Uterus (tissue), 4 donors: Measurements from ENCODE around the gene EIF3L. TPM values are rescaled to one million over a fixed set of nuclear protein-coding genes. Genes with fewer than 3 reads are reported as not detected.
A peak's percentile ranks its signal among the peaks of the same experiment; 100 is the strongest.

Experiments
- DNase-seq, 2 donors: peaks; one replicate each; pipeline ENCODE4 v3.0.0-alpha.2; 2019 to 2020
- H3K27ac ChIP-seq, 2 donors: fragments of 200-600 bp; sonication (generic); 1 replicate in 1 of 2; 2 replicates in 1 of 2; pipeline ENCODE4 v1.5.1; 2016 to 2018
- H3K27me3 ChIP-seq, 2 donors: fragments of 200-600 bp; sonication (generic); one replicate each; pipeline ENCODE4 v1.5.1; 2018 to 2019; ENCODE audit warnings: control low read depth in 1 of 2
- H3K36me3 ChIP-seq, 2 donors: fragments of 200-600 bp; sonication (generic); one replicate each; pipeline ENCODE4 v1.5.1; 2019; ENCODE audit warnings: control low read depth in 1 of 2
- H3K4me1 ChIP-seq, 2 donors: fragments of 200-600 bp; sonication (generic); one replicate each; pipeline ENCODE4 v1.5.1; 2018 to 2019; ENCODE audit warnings: control low read depth in 1 of 2
- H3K4me3 ChIP-seq, 2 donors: fragments of 200-600 bp; sonication (generic); 1 replicate in 1 of 2; 2 replicates in 1 of 2; pipeline ENCODE4 v1.5.1; 2018 to 2019; ENCODE audit warnings: mild to moderate bottlenecking in 1 of 2
- H3K9me3 ChIP-seq, 2 donors: fragments of 200-600 bp; sonication (generic); one replicate each; pipeline ENCODE4 v1.5.1; 2019; ENCODE audit warnings: control low read depth in 1 of 2
- CTCF ChIP-seq, 4 experiments: fragments of 200-600 bp in 2 of 4; fragments of 450-650 bp in 2 of 4; sonication (generic) in 2 of 4; IDR thresholded peaks; one replicate each; pipeline ENCODE4 v1.5.1; 2016 to 2019; ENCODE audit warnings: antibody characterized with exemption in 4 of 4, mild to moderate bottlenecking in 2 of 4, moderate library complexity in 1 of 4
- POLR2A ChIP-seq, 2 donors: fragments of 450-650 bp; IDR thresholded peaks; one replicate each; pipeline ENCODE4 v1.6.1; 2016; ENCODE audit warnings: antibody characterized with exemption in 2 of 2, mild to moderate bottlenecking in 1 of 2, moderate library complexity in 1 of 2
- intact Hi-C: fragments of 100-400 bp; cut with DNase I; formaldehyde crosslinking; loops from one replicate; pipeline ENCODE4 v1.15.1; 2023; ENCODE audit warnings: low total_unique reads
- total RNA-seq, 4 donors: library from RNA; depleted of rRNA in 3 of 4; stranded (reverse); fragments of >200 nt in 3 of 4; gene quantifications; one replicate each; pipeline versions ENCODE4 v1.1.0 to v1.2.4, GENCODE V29; 2014 to 2023
- donor health status: DM: yes; HTN: yes; CAD: no.

The EIF3L gene
- total RNA-seq, 4 donors from 2014 or later: 290 to 559 (median 413) TPM

GRCh38 chr22:37924386-37925065 is 75.3 kb downstream of the EIF3L start:
- H3K4me3 ChIP-seq: no peak overlapping the region
- no peaks in the 10 kb centered on the region for H3K27me3 ChIP-seq
- no peak overlapping the region for H3K27ac ChIP-seq
- H3K4me1 ChIP-seq: no peaks in the 10 kb centered on the region
- H3K9me3 ChIP-seq: no peaks in the 10 kb centered on the region
- H3K36me3 ChIP-seq: no peaks in the 10 kb centered on the region
- no peak for DNase-seq
- no peak for TF ChIP-seq CTCF (IDR thresholded peaks at IDR 0.05)
- no peak for TF ChIP-seq POLR2A (IDR thresholded peaks at IDR 0.05)
- intact Hi-C loops: no loop called here

- H3K36me3 ChIP-seq: no peaks in the 10 kb centered on the region
- no peaks in the 10 kb centered on the region for H3K9me3 ChIP-seq
- no peaks in the 10 kb centered on the region for H3K27me3 ChIP-seq
- intact Hi-C loops: no loop called here
- no peaks in the 10 kb centered on the region for H3K4me1 ChIP-seq
- no peak for DNase-seq
- peak overlapping the region in 1 of 2 donors; percentile 15 for H3K27ac ChIP-seq
- no peak overlapping the region for H3K4me3 ChIP-seq
- TF ChIP-seq CTCF (IDR thresholded peaks at IDR 0.05): no peak
These were observed 76.1 kb downstream of the EIF3L start for GRCh38 chr22:37925330-37925729.

GRCh38 chr22:37925767-37926166 is 76.5 kb downstream of the EIF3L start:
- no peak overlapping the region for H3K4me3 ChIP-seq
- H3K9me3 ChIP-seq: no peaks in the 10 kb centered on the region
- intact Hi-C loops: no loop called here
- H3K4me1 ChIP-seq: no peaks in the 10 kb centered on the region
- DNase-seq: no peak
- H3K36me3 ChIP-seq: no peaks in the 10 kb centered on the region
- H3K27me3 ChIP-seq: no peaks in the 10 kb centered on the region
- TF ChIP-seq POLR2A (IDR thresholded peaks at IDR 0.05) (no peak), CTCF (IDR thresholded peaks at IDR 0.05) (no peak)
- no peak overlapping the region for H3K27ac ChIP-seq

- Histone ChIP-seq H3K36me3 (no peaks in the 10 kb centered on the region), H3K27ac (no peak overlapping the region), H3K27me3 (no peaks in the 10 kb centered on the region), H3K4me3 (no peak overlapping the region), H3K9me3 (no peaks in the 10 kb centered on the region), H3K4me1 (no peaks in the 10 kb centered on the region)
- no peak for DNase-seq
- intact Hi-C loops: no loop called here
- TF ChIP-seq POLR2A (IDR thresholded peaks at IDR 0.05): no peak
- no peak for TF ChIP-seq CTCF (IDR thresholded peaks at IDR 0.05)
These were observed 77.1 kb downstream of the EIF3L start for GRCh38 chr22:37926358-37926757.

- no peaks in the 10 kb centered on the region for H3K36me3 ChIP-seq
- H3K4me1 ChIP-seq: no peaks in the 10 kb centered on the region
- TF ChIP-seq POLR2A (IDR thresholded peaks at IDR 0.05) (no peak), CTCF (IDR thresholded peaks at IDR 0.05) (no peak)
- intact Hi-C loops: no loop called here
- H3K4me3 ChIP-seq: no peak overlapping the region
- H3K27ac ChIP-seq: no peak overlapping the region
- no peaks in the 10 kb centered on the region for H3K27me3 ChIP-seq
- H3K9me3 ChIP-seq: no peaks in the 10 kb centered on the region
- no peak for DNase-seq
These were observed 77.8 kb downstream of the EIF3L start for GRCh38 chr22:37926771-37927636.
